ENCODE results near the gene EFNA1. TPM values are rescaled to one million over a fixed set of nuclear protein-coding genes. Genes with fewer than 3 reads are reported as not detected.

EFNA1 gene
- total and polyA plus RNA-seq, 5 donors from 2014 or later = 0.30 to 6.8 (median 3.1) TPM

- no peak overlapping the region for H3K27ac ChIP-seq (ENCODE audit: insufficient read depth, low read length, poor library complexity, severe bottlenecking)
- H3K27me3 ChIP-seq (ENCODE audit: control insufficient read depth, insufficient read depth, low read length) = peaks cover 9% of the 10 kb centered on the region
- peaks cover 35% of the 10 kb centered on the region for H3K4me1 ChIP-seq (ENCODE audit: control insufficient read depth, insufficient read depth, low read length, poor library complexity, severe bottlenecking)
- H3K4me3 ChIP-seq (ENCODE audit: low read depth, low read length) = peak overlapping the region; percentile 48
- DNase-seq = no peak
- H3K27ac Mint-ChIP-seq = peak overlapping the region; percentile 14 to 84 (median 21)
- peaks cover 6% of the 10 kb centered on the region for H3K36me3 Mint-ChIP-seq
- no peaks in the 10 kb centered on the region for H3K9me3 ChIP-seq (ENCODE audit: control insufficient read depth in 2 of 2, low read length in 2 of 2)
- peak overlapping the region; percentile 75 to 87 (median 81) for H3K4me3 Mint-ChIP-seq
- no peak for ATAC-seq (ENCODE audit: low read depth in 2 of 2)
- H3K4me1 Mint-ChIP-seq = peaks cover 0 to 46% (median 22%) of the 10 kb centered on the region in 4 donors
- no peaks in the 10 kb centered on the region for H3K9me3 Mint-ChIP-seq
- peaks cover 55% of the 10 kb centered on the region for H3K27me3 Mint-ChIP-seq
- H3K36me3 ChIP-seq (ENCODE audit: control insufficient read depth, insufficient read depth, low read length) = no peaks in the 10 kb centered on the region
Measured at GRCh38 chr1:155128755-155129473, 1.2 kb downstream of the EFNA1 start.

- Mint-ChIP-seq H3K36me3 (peaks cover 6% of the 10 kb centered on the region), H3K27ac (peak overlapping the region in 2 of 3 donors; percentile 18 to 82), H3K27me3 (peaks cover 46% of the 10 kb centered on the region), H3K4me1 (peaks cover 7 to 56% (median 29%) of the 10 kb centered on the region in 4 donors), H3K4me3 (peak overlapping the region; percentile 66 to 81 (median 74)), H3K9me3 (no peaks in the 10 kb centered on the region)
- Histone ChIP-seq H3K27me3 (ENCODE audit: control insufficient read depth, insufficient read depth, low read length) (peaks cover 9% of the 10 kb centered on the region), H3K36me3 (ENCODE audit: control insufficient read depth, insufficient read depth, low read length) (no peaks in the 10 kb centered on the region), H3K9me3 (ENCODE audit: control insufficient read depth in 2 of 2, low read length in 2 of 2) (no peaks in the 10 kb centered on the region), H3K4me3 (ENCODE audit: low read depth, low read length) (no peak overlapping the region), H3K27ac (ENCODE audit: insufficient read depth, low read length, poor library complexity, severe bottlenecking) (peak overlapping the region; percentile 5), H3K4me1 (ENCODE audit: control insufficient read depth, insufficient read depth, low read length, poor library complexity, severe bottlenecking) (peaks cover 42% of the 10 kb centered on the region)
- DNase-seq (no peak), ATAC-seq (ENCODE audit: low read depth in 2 of 2) (no peak)
Measured at GRCh38 chr1:155130272-155131006, 2.8 kb downstream of the EFNA1 start.

DNA sequence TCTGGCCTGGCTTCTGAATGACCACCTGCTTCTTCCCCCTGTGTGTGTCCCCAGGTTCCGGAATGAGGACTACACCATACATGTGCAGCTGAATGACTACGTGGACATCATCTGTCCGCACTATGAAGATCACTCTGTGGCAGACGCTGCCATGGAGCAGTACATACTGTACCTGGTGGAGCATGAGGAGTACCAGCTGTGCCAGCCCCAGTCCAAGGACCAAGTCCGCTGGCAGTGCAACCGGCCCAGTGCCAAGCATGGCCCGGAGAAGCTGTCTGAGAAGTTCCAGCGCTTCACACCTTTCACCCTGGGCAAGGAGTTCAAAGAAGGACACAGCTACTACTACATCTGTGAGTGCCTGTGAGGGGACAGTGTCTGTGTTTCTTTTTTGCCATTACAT lies 3.6 kb downstream of the EFNA1 start:
- Mint-ChIP-seq H3K4me3 (peak overlapping the region in 1 of 4 donors; percentile 81), H3K9me3 (no peaks in the 10 kb centered on the region), H3K27ac (peak overlapping the region in 1 of 3 donors; percentile 18), H3K36me3 (peaks cover 6% of the 10 kb centered on the region), H3K4me1 (peaks cover 7 to 61% (median 32%) of the 10 kb centered on the region in 4 donors), H3K27me3 (peaks cover 46% of the 10 kb centered on the region)
- Histone ChIP-seq H3K36me3 (ENCODE audit: control insufficient read depth, insufficient read depth, low read length) (no peaks in the 10 kb centered on the region), H3K4me1 (ENCODE audit: control insufficient read depth, insufficient read depth, low read length, poor library complexity, severe bottlenecking) (peaks cover 43% of the 10 kb centered on the region), H3K4me3 (ENCODE audit: low read depth, low read length) (no peak overlapping the region), H3K9me3 (ENCODE audit: control insufficient read depth in 2 of 2, low read length in 2 of 2) (no peaks in the 10 kb centered on the region), H3K27me3 (ENCODE audit: control insufficient read depth, insufficient read depth, low read length) (peaks cover 9% of the 10 kb centered on the region), H3K27ac (ENCODE audit: insufficient read depth, low read length, poor library complexity, severe bottlenecking) (no peak overlapping the region)
- ATAC-seq (ENCODE audit: low read depth in 2 of 2) (no peak), DNase-seq (no peak)

GRCh38 chr1:155131856-155132255 lies 4.2 kb downstream of the EFNA1 start:
- H3K27me3 Mint-ChIP-seq = peaks cover 42% of the 10 kb centered on the region
- H3K4me1 Mint-ChIP-seq = peaks cover 9 to 62% (median 33%) of the 10 kb centered on the region in 4 donors
- no peak overlapping the region for H3K27ac Mint-ChIP-seq

DNA sequence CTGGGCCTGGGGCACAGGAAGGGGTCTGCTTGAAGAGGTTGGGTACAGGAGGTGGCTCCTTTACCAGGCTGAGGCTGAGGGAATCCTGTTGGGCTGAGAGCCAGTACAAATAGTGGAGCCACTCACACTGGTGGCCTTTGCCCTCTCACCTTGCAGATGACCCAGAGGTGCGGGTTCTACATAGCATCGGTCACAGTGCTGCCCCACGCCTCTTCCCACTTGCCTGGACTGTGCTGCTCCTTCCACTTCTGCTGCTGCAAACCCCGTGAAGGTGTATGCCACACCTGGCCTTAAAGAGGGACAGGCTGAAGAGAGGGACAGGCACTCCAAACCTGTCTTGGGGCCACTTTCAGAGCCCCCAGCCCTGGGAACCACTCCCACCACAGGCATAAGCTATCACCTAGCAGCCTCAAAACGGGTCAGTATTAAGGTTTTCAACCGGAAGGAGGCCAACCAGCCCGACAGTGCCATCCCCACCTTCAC lies 6.2 kb downstream of the EFNA1 start:
- Histone ChIP-seq H3K9me3 (ENCODE audit: control insufficient read depth in 2 of 2, low read length in 2 of 2) (no peaks in the 10 kb centered on the region), H3K27ac (ENCODE audit: insufficient read depth, low read length, poor library complexity, severe bottlenecking) (no peak overlapping the region), H3K36me3 (ENCODE audit: control insufficient read depth, insufficient read depth, low read length) (no peaks in the 10 kb centered on the region), H3K4me1 (ENCODE audit: control insufficient read depth, insufficient read depth, low read length, poor library complexity, severe bottlenecking) (peaks cover 29% of the 10 kb centered on the region), H3K27me3 (ENCODE audit: control insufficient read depth, insufficient read depth, low read length) (no peaks in the 10 kb centered on the region), H3K4me3 (ENCODE audit: low read depth, low read length) (no peak overlapping the region)
- Mint-ChIP-seq H3K4me1 (peaks cover 13 to 64% (median 36%) of the 10 kb centered on the region in 4 donors), H3K4me3 (peak overlapping the region in 3 of 4 donors; percentile 95 to 99 (median 95)), H3K36me3 (peaks cover 6% of the 10 kb centered on the region), H3K9me3 (no peaks in the 10 kb centered on the region), H3K27me3 (peaks cover 25% of the 10 kb centered on the region), H3K27ac (peak overlapping the region in 2 of 3 donors; percentile 0 to 56)
- ATAC-seq (ENCODE audit: low read depth in 2 of 2) = no peak
- no peak for DNase-seq

More at GRCh38 chr1:155131856-155132255, 4.2 kb downstream of the EFNA1 start:
- H3K36me3 ChIP-seq (ENCODE audit: control insufficient read depth, insufficient read depth, low read length) = no peaks in the 10 kb centered on the region
- peaks cover 8% of the 10 kb centered on the region for H3K27me3 ChIP-seq (ENCODE audit: control insufficient read depth, insufficient read depth, low read length)
- H3K4me3 ChIP-seq (ENCODE audit: low read depth, low read length) = no peak overlapping the region
- ATAC-seq (ENCODE audit: low read depth in 2 of 2) = no peak
- no peaks in the 10 kb centered on the region for H3K9me3 ChIP-seq (ENCODE audit: control insufficient read depth in 2 of 2, low read length in 2 of 2)
- Mint-ChIP-seq H3K36me3 (peaks cover 6% of the 10 kb centered on the region), H3K4me3 (peak overlapping the region in 3 of 4 donors; percentile 29 to 81 (median 50)), H3K9me3 (no peaks in the 10 kb centered on the region)
- DNase-seq = no peak
- H3K27ac ChIP-seq (ENCODE audit: insufficient read depth, low read length, poor library complexity, severe bottlenecking) = no peak overlapping the region
- peaks cover 41% of the 10 kb centered on the region for H3K4me1 ChIP-seq (ENCODE audit: control insufficient read depth, insufficient read depth, low read length, poor library complexity, severe bottlenecking)

DNA sequence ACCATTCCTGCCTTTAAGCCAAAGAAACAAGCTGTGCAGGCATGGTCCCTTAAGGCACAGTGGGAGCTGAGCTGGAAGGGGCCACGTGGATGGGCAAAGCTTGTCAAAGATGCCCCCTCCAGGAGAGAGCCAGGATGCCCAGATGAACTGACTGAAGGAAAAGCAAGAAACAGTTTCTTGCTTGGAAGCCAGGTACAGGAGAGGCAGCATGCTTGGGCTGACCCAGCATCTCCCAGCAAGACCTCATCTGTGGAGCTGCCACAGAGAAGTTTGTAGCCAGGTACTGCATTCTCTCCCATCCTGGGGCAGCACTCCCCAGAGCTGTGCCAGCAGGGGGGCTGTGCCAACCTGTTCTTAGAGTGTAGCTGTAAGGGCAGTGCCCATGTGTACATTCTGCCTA lies 6.6 kb downstream of the EFNA1 start:
- no peaks in the 10 kb centered on the region for H3K36me3 ChIP-seq (ENCODE audit: control insufficient read depth, insufficient read depth, low read length)
- no peaks in the 10 kb centered on the region for H3K27me3 ChIP-seq (ENCODE audit: control insufficient read depth, insufficient read depth, low read length)
- Mint-ChIP-seq H3K4me1 (peaks cover 13 to 62% (median 38%) of the 10 kb centered on the region in 4 donors), H3K27ac (peak overlapping the region in 1 of 3 donors; percentile 98), H3K27me3 (peaks cover 20% of the 10 kb centered on the region), H3K9me3 (no peaks in the 10 kb centered on the region), H3K36me3 (peaks cover 6% of the 10 kb centered on the region), H3K4me3 (peak overlapping the region; percentile 95 to 100 (median 97))
- DNase-seq (no peak), ATAC-seq (ENCODE audit: low read depth in 2 of 2) (no peak)
- no peak overlapping the region for H3K4me3 ChIP-seq (ENCODE audit: low read depth, low read length)
- H3K4me1 ChIP-seq (ENCODE audit: control insufficient read depth, insufficient read depth, low read length, poor library complexity, severe bottlenecking) = peaks cover 24% of the 10 kb centered on the region
- no peak overlapping the region for H3K27ac ChIP-seq (ENCODE audit: insufficient read depth, low read length, poor library complexity, severe bottlenecking)
- no peaks in the 10 kb centered on the region for H3K9me3 ChIP-seq (ENCODE audit: control insufficient read depth in 2 of 2, low read length in 2 of 2)

- no peaks in the 10 kb centered on the region for H3K9me3 Mint-ChIP-seq
- peaks cover 6% of the 10 kb centered on the region for H3K36me3 Mint-ChIP-seq
- Histone ChIP-seq H3K27me3 (ENCODE audit: control insufficient read depth, insufficient read depth, low read length) (no peaks in the 10 kb centered on the region), H3K36me3 (ENCODE audit: control insufficient read depth, insufficient read depth, low read length) (no peaks in the 10 kb centered on the region), H3K4me3 (ENCODE audit: low read depth, low read length) (peak overlapping the region; percentile 90), H3K27ac (ENCODE audit: insufficient read depth, low read length, poor library complexity, severe bottlenecking) (peak overlapping the region; percentile 98), H3K4me1 (ENCODE audit: control insufficient read depth, insufficient read depth, low read length, poor library complexity, severe bottlenecking) (peaks cover 25% of the 10 kb centered on the region), H3K9me3 (ENCODE audit: control insufficient read depth in 2 of 2, low read length in 2 of 2) (no peaks in the 10 kb centered on the region)
- H3K27ac Mint-ChIP-seq = peak overlapping the region; percentile 98 to 99 (median 98)
- H3K4me1 Mint-ChIP-seq = peaks cover 13 to 61% (median 37%) of the 10 kb centered on the region in 4 donors
- ATAC-seq (ENCODE audit: low read depth in 2 of 2) (no peak), DNase-seq (peak in 1 of 3 donors; percentile 36)
- H3K4me3 Mint-ChIP-seq = peak overlapping the region; percentile 95 to 100 (median 97)
- peaks cover 14% of the 10 kb centered on the region for H3K27me3 Mint-ChIP-seq
Measured at GRCh38 chr1:155134880-155135414, 7.3 kb downstream of the EFNA1 start.
